HG03439 (cell line): ENCODE measurements around the gene OR52D1.

ENCODE experiments used
- ATAC-seq: cut with Tn5 transposase; IDR thresholded peaks from one replicate; pipeline ENCODE4 v1.9.1; 2021; ENCODE audit warnings: mild to moderate bottlenecking, moderate library complexity; ENCODE audit not compliant: unreplicated experiment

OR52D1 gene

GRCh38 chr11:5488385-5488784 is at the start of gene OR52D1:
Gene OR52D1, plus strand, starts transcription at chr11:5488685. Its CDS starts 22 bp downstream, at chr11:5488707.
- ATAC-seq, result no peak

DNA sequence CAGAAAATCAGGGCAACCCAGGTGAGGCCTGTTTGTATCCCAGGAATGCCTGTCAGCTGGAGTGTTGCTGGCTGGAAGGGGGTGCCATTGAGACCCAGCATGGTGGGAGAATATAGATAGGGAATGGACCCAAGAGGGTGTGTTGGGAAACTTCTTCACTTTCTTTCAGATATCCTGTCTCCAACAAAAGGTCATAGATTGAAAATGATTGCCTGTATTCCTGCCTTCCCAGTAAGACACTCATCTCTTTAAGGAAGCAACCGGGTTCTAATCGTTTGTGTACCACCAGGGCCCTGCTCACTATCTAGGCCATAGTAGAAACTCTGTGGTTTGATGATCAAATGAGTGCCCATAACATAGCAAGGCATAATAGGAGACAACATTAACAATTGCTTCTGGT is 47.1 kb upstream of the OR52D1 start, which contains the start of gene OR51I1:
Gene OR51I1, minus strand, starts transcription at position 101 of the 400 bp plus-strand sequence. Its CDS starts 0 bp downstream, at position 101.
- ATAC-seq, result no peak

DNA sequence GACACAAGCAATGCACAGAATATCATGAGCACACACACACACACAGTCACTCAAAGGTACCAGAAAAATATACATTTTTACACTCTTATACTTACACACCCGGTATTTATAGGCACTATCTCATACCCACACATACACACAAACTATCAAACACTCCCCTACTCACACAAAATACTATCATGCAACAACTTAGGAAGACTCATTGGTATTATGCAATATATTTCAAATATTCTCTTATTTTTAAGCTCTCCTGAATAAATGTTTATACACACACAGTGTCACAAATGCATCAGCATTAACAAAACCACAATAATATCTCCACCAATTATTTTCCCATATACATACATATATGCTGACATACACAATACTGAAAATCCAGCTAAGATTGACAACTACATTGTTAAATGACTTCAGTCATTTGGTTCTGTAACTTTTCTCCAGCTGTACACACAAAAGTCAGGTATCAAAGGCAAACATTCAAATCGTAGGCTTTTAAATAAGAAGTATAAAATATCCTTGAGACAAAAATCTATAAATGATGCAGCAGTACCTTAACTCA is 44.6 kb upstream of the OR52D1 start:
- no peak for ATAC-seq

- ATAC-seq, result no peak
Measured at GRCh38 chr11:5449023-5449422, 39.5 kb upstream of the OR52D1 start, which contains the start of gene OR51I2. Gene OR51I2, plus strand, starts transcription at chr11:5449323. Its CDS starts 4,166 bp downstream, at chr11:5453489.

DNA sequence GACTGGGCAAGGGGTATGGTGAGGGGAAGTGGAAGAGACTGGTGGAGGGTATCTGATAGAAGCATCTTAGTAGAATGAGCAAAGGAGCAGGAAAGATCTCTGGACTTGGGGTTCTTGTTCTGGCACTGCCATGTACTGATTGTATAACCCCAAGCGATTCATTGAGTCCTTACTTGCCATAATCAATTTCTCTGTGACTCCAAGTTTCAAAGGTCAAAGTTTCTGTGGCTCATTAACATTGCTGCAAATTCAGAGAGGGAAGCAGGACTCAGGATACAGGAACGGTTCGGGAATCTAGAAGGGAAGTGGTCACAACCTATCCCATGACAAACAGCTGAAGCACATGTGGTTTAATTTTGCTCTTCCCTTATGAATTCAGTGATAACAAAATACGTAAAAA is 39.1 kb upstream of the OR52D1 start:
- ATAC-seq, result no peak

GRCh38 chr11:5460983-5461621 is 27.4 kb upstream of the OR52D1 start:
- ATAC-seq, result no peak

DNA sequence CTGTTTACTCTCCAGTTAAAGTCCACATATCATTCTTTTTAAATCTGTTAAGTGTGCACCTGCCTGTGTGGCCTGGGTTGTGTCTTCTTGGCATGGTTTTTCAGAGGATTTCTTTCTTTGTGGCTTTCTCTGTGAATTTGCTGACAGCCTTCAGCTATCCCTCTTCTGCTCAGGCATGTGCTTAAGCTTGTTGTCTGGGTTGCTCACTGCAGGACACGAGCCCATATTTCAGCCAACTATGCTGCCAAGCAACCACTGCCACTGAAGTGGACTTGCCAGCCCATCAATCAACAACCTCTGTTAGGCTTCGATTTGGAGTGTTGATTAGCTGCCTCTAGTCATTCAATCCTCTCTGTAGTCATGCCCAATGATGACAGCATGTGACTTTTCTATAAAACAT is 21.0 kb upstream of the OR52D1 start:
- no peak for ATAC-seq

DNA sequence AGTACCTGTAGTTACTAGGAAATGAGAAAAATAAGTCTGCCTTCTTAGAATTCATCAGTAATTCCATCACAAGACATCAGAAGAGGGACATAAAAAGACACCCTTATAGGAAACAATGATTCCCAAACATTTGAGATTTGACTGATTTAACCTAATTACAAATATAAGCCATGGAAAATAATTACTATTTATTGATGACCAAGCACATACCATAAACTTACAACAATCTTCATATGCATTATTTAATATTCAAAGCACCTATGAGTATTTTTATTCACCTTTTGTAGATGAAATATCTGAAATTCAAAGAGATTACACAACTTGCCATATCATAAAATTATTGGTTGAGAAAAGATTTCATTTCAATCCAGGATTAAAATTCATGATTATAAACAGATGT is 14.6 kb upstream of the OR52D1 start:
- no peak for ATAC-seq

GRCh38 chr11:5476186-5476819 is 12.2 kb upstream of the OR52D1 start:
- no peak for ATAC-seq

DNA sequence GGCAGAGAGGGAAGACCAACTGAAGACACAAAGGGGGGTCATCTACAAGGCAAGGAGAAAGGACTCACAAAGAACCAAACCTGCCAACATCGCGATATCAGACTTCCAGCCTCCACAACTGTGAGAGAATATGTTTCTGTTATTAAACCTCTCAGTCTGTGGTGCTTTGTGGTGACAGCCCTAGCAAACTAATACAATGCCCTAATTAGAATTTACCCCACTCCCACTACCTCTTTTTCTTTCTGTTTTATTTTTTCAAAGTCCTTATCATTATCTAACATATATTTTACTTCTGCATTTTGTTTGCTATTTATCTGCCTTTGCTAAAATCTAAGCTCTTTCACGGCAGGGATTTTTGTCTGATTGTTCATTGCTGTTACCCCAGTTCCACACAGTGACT is 2.5 kb upstream of the OR52D1 start:
- ATAC-seq, result no peak

- no peak for ATAC-seq
Measured at GRCh38 chr11:5486421-5486820, 2.1 kb upstream of the OR52D1 start.

DNA sequence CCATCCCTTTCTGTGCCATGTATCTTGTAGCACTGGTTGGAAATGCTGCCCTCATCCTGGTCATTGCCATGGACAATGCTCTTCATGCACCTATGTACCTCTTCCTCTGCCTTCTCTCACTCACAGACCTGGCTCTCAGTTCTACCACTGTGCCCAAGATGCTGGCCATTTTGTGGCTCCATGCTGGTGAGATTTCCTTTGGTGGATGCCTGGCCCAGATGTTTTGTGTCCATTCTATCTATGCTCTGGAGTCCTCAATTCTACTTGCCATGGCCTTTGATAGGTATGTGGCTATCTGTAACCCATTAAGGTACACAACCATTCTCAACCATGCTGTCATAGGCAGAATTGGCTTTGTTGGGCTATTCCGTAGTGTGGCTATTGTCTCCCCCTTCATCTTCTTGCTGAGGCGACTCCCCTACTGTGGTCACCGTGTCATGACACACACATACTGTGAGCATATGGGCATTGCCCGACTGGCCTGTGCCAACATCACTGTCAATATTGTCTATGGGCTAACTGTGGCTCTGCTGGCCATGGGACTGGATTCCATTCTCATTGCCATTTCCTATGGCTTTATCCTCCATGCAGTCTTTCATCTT is 414 bp downstream of the OR52D1 start:
- no peak for ATAC-seq

DNA sequence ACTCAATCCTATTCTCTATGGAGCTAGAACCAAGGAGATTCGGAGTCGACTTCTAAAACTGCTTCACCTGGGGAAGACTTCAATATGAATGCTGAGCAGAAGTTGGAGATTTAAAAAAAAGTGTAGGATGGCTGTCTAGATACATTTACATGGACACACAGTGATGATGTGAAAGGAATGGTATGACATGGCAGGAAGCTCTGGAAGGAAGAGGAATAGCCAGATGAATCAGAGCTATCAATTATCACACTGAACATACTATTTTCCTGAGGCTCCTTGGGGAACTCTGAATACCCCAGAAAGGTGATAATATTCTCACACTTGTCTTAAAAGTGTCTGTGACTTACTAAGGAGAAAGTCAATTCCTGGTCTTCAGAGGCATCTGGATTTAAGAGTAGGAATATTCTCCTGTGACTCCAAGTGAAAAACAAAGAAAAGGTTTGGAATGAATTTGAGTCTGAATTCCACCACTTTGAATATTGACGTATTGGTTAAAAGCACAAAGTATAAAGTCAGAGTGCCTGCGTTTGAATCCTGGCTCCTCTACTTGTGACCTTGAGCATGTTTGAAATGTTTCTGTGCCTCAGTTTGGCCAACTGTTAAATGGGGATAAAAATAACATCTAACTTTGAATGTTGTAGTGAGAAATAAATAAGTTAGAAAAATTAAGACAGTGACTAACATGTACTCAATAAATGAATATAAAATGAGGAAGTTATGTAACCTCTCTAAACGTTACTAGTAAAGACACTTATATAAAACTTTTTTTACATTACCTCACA is 1.3 kb downstream of the OR52D1 start:
- ATAC-seq, result no peak

DNA sequence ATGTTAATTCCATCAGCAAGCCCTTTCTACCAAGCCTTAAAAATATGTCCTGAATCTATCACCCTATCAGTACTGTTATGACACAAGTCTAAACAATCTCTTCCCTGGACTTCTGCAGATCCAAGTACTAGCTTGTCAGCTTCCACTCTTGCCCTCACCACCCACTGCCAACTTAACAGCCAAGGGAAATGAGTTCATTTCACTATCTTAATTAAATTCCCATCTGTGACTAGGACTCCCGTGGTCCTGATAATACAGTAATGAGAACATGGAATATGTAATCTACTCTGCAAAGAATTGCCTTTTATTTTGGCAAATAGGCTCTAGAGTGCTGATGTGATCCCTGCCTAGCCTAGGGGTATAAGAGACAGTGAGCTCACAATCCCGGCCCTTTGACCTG is 11.2 kb downstream of the OR52D1 start:
- no peak for ATAC-seq

DNA sequence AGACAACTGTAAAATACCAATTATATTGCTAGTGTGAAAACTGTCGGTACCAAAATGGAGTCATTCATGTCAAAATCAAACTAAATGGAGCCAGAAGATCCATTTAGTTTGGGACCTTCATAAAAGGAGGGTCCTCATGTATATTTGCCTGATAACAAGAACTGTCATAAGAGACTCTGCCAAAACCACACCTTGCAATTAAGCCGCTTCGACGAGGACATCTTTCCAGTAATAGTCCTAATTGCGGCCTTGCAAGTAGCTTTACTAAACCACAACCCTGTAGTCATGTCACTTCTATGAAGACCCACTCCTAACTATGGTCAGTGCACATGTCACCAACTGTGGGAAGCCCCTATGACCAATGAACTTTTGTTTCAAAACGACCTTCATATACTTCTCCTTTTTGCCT is 11.9 kb downstream of the OR52D1 start:
- ATAC-seq, result no peak

DNA sequence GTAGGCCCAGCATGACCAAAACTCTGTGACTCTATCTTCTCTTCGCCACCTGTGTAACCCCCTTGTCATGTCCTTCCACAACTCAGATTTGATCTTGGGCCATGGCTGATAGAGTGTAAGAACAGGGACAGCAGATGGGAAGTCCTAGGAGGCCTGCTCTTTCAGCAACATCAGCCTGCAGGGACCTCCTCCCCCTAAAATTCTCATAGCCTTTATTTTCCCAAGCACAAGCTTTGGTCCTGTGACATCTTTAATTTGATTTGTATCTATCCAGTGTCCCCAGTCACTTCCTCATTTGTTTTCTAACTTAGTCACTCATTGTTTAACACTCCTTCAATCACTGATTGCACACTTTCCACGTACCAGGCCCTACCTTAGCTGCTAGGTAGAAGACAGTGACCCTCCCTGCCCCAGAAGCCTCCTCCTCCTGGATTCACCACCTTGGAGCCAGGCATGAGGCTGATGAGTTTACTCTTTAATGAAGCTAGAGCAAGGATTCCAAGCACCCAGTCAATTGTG is 16.0 kb downstream of the OR52D1 start:
- ATAC-seq, result no peak

GRCh38 chr11:5505363-5506048 is 17.0 kb downstream of the OR52D1 start:
- no peak for ATAC-seq

DNA sequence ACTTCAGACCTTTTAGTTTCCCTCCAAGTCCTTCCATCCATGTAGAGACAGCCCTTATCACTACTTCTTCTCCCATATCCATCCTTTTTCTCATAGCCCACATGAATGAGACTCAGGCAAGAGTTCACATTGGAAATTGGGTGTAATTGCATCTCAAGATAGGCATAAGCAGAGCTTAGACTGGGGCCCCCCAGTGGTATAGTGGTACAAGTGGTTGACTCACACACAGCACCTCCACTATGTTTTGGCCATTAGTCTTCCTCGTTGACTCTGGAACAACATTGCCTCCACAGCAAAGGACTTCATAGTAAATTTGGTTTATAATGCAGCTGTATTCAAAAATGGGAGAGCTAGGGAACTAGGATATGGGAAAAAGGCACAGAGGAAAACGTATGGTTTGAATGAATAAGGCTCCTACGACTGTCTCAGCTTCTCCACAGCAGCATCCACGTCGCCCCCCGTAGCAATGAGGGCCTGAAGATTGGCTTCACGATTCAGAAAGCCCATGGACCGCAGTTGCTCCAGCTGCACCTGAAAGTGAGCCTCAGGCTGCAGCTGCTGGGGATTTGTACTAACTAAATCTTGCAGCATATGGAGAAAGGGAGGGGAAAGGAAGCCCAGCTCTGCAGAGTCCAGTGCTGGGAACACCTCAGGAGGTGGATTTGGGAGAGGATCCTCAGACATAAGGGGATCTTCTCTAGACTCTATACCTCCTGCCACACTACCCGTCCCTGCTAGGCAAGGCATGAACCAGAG is 18.9 kb downstream of the OR52D1 start:
- no peak for ATAC-seq

DNA sequence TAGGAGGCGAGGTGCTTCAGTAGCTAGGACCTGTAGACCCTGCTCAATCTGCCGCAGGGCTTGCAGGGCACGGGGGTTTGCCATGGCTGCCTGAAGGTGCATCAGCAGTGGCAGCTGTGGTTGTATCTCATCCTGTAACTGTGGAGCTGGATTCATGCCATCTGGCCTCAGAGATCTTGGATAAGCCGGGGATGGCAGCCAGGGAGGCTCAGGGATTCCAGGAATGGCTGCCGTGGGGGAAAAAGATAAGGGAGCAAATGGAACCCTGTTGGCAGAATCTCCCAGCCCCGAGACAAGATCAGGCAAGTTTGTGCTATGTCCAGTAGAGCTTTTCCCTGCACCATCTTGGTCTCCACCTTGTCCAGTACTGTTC is 19.4 kb downstream of the OR52D1 start:
- no peak for ATAC-seq

GRCh38 chr11:5508605-5509004 is 20.1 kb downstream of the OR52D1 start:
- ATAC-seq, result no peak
